Activated T-cell treated with anti-CD3 and anti-CD28 coated beads, Interleukin-2, amount 50 U/mL, for 48 hours (primary cell): ENCODE measurements around the gene THAP2.
"Not testable (repeated sequence)": the region's sequence is repeated elsewhere in the genome, so short reads cannot be mapped to it uniquely, and the experiment has no call there.

Experiments used
- DNase-seq, 2 experiments: peaks; one replicate each; pipeline ENCODE4 v3.0.0-alpha.2; 2020

The THAP2 gene

DNA sequence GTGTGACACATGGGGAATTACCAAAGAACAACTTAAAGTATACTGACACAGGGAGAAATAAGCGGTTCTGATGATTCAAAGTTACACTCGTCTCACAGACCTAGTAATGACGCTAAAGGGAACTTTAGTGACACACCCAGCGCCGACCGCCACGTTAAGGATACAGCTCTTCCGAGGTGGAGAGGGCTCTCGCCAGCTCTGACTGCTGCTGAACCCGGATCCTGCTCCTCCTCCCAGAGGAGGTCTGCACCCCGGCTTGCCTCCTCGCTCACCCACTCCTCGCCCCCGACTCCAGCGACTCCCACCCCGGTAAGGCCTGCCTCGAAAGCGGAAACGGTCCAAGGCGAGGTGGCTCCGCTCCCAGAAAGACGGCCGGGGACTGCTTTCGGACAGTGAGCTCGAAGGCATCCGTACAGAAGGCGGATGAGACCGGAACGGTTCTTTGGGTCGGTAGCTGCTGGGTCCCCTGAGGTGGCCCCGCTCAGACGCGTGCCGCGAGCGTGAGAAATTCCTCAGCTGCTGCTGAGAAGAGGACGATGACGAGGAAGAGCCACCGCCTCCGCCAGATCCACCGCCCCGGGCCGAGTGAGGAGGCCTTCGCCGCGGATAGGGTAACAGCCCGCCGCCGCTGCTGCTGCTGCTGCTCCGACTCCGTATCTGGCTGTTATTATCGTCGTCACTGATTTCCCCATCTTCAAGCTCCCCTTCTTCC is 1.1 kb upstream of the THAP2 start:
- DNase-seq, result peak; percentile 83 to 85

DNA sequence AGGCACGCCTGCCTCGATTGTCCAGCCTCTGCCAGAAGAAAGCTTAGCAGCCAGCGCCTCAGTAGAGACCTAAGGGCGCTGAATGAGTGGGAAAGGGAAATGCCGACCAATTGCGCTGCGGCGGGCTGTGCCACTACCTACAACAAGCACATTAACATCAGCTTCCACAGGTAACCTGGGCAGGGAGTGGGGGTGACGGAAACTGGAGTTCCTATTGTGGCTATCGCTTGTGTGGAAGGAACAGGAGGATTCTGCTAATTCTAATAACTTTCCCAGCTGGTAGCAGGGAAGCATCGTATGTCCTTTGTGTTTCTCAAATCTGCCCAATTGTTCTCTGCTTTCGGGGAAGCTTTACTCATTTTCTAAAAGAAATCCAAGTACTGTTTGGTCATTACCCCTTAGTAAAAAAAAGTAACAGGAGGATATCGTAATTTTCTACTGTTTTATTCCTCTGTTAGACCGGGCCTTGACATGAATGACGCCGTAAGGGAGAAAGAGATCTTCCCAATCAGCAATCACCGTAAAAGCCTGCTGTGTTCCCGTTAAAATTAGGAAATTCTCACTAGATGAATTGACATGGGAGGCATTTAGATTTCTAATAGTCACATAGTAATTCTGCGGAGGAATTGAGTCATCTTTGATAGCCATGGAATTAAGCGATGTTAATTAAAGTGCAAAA is 449 bp downstream of the THAP2 start:
- DNase-seq, result no peak

DNA sequence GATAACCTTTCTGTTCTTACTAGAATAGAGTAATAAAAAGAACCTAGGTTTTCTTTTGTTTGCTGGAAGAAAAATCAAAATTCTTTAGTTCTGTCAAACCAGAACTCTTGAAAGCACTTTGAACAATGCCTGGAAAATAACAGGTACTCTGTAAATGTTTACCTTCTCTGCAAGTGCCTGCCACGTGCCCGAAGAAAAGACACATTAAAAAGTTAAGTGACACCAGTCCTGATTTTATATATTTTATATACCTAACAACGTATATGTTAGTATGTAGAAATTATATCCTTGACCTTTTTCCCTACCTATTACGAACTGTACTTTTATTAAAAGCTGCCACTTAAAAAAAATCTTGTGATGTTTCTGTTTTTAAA is 976 bp downstream of the THAP2 start:
- no peak for DNase-seq

DNA sequence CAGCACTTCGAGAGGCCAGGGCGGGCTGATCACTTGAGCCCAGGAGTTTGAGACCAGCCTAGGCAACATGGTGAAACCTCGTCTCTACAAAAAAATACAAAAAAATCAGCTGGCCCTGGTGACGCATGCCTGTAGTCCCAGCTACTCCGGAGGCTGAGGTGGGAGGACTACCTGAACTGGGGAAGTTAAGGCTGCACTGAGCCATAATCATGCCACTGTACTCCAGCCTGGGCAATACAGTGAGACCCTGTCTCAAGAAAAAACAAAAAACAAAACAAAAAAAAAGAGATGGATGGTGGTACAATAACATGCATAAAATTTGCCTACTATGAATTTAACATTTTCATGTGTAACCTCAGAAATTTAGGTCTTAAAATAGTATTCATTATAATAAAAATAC is 2.2 kb downstream of the THAP2 start:
- DNase-seq, result no peak

DNA sequence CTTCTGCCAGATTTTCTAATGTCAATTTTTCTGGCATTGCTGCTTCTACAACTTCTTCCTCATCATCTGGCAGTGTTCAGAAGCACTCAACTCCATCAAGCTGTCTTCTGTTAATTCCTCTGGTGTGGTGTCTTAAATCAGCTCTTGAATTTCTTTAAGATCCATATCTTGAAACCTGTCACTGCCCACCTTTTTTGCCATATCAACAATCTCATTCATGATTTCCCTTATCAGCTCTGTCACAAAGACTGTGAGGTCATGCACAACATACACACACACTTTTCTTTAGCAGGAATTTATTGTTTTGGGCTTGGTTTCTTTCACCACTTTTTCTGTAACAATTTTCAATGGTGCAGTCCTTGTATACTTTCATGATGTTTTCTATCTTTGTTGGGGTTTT is 7.2 kb downstream of the THAP2 start:
- DNase-seq, result no peak

DNA sequence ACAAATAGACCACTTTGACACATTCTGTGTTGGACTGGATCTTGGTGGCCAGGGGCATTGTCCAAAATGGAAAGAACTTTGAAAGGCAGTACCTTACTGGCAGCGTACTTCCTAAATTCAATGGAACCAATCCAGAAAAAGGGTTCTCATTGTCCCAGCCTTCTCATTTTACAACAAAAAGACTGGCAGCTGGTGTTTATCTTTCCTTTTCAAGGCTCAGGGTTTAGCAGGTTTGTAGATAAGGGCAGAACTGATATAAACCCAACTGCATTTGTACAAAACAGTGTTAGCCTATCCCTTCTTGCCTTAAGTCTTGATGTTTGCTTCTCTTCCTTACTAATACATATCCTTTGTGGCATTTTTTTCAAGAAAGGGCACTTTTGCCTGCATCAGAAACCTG is 7.7 kb downstream of the THAP2 start:
- no peak for DNase-seq

DNA sequence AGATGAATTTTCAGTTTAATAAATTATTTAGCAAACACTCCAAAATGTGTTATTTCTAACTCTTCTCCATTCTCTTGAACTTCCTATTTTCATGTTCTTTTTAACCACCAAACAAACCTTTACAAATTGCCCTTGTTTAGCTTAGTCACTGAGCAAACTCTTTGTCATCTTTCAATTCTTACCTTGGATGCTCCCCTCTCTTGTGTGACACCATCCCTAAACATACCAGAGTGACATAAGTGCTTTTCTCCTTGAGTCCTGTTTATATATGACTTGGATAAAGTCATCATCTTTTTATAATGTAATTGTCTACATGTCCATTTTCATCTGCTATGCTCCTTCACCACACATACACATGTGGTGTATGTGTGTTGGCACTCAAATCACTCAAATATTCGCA is 18.4 kb downstream of the THAP2 start:
- no peak for DNase-seq

DNA sequence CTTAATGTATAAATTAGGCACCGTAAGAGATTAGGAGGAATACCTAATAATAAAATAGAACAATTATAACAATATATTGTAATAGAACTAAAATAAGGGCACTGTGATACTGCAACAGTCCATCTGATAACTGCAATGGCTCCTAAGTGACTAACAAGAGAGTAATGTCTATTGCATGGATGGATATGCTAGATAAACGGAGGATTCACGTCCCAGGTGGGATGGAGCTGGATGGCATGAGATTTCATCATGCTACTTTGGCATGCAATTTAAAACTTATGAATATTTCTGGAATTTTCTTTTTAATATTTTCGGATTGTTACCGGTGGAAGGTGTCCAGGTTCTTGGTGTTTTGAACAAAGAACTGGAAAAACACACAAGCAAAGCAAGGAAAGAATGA is 19.5 kb downstream of the THAP2 start:
- DNase-seq, result no peak

DNA sequence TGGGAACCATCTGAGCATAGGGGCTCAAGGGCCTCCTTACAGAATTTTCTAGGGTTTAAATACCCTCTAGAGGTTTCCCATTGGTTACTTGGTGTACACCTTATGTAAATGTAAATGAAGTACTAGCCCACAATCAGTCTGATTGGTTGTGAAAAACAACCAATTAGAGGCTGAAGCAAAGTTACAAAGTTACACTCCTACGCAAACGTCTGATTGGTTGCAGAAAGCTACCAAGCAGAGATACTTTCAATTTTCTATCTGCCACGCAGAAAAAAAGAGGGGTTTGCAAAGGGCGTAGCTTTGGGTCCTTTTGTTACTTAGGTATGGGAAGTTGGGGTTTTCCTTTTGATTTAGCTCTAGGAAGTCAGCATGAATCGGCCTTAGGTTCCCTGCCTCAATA is 20.0 kb downstream of the THAP2 start:
- no peak for DNase-seq

DNA sequence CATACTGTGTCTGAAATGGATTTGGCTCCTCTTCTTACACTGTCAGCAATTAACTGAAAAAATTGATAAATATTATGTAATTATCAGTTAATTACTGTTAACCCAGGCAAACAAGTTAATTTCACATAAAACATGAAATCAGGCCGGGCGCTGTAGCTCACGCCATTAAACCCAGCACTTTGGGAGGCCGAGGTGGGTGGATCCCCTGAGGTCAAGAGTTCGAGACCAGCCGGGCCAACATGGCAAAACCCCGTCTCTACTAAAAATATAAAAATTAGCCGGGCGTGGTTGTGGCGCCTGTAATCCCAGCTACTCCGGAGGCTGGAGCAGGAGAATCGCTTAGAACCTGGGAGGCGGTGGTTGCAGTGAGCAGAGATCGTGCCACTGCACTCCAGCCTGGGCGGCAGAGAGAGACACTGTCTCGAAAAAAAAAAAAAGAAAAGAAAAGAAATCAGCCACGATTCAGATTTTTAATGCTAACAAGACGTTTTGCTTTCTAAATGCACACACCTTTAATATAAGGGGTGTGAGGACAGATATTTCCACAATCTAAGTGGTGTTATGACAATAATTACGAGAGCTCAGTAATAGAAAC is 21.3 kb downstream of the THAP2 start:
- no peak for DNase-seq

DNA sequence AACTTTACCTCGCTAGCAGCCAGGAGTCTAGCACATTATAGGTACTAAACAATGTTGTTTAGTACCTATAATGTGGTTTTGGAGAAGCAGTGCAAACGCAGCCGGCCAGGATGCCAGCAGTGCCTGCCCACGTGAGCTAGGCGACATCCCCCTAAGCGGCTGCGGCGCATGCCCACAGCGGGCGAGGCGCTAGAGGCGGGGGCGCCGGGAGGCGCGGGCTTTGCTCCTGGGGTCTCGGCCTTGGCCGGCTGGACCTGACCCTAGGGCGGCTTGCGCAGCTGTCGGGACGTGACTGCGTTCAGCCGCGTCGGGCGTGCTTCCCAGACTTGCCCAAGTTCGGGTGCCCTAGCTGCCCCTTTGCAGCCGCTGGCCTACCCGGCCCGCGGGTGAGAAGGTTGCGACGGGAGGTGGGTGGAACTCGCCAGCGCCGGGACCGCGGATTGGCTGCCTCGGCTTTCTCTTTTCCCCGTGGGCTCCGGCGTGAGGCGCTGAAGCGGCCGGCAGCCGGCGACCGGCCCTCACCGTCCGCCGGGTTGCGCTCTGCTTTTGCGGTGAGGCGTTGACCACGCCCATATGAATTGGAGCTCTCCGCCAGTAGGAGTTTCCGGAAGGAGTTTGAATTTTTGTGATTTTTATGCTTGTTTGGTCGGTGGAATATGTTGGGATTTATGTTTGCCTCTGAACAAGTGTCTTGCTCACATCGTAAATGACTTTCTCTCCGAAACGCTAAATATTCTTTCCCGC is 22.0 kb downstream of the THAP2 start, which contains the start of gene TMEM19:
TMEM19 (plus strand) TSS at position 169 of the 744 bp plus-strand sequence. CDS start 599 bp downstream, outside the sequence.
- DNase-seq, result peak; percentile 87 to 90

DNA sequence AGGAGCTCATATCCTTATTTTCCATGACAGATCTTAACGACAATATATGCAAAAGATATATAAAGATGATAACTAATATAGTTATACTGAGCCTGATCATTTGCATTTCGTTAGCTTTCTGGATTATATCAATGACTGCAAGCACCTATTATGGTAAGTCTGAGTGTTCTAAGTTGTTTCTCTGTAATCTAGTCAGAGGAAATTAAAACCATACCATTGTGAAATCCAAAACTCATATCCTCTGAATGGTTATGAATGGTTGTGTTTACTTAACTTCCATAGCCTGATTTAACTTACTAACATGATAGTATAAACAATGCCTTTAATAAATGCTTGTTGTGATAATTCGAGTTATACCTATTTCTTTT is 22.5 kb downstream of the THAP2 start:
- no peak for DNase-seq

DNA sequence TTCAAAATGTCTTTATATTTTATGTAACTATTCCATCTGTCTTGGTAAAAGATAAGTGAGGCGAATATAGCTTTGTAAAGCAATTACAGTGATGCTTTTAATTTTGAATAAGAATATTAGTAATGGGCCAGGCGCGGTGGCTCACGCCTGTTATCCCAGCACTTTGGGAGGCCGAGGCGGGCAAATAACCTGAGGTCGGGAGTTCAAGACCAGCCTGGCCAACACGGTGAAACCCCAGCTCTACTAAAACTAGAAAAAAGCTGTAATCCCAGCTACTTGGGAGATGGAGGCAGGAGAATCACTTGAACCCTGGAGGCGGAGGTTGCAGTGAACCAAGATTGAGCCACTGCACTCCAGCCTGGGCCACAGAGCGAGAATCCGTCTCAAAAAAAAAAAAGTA is 23.1 kb downstream of the THAP2 start:
- not testable (repeated sequence) for DNase-seq

DNA sequence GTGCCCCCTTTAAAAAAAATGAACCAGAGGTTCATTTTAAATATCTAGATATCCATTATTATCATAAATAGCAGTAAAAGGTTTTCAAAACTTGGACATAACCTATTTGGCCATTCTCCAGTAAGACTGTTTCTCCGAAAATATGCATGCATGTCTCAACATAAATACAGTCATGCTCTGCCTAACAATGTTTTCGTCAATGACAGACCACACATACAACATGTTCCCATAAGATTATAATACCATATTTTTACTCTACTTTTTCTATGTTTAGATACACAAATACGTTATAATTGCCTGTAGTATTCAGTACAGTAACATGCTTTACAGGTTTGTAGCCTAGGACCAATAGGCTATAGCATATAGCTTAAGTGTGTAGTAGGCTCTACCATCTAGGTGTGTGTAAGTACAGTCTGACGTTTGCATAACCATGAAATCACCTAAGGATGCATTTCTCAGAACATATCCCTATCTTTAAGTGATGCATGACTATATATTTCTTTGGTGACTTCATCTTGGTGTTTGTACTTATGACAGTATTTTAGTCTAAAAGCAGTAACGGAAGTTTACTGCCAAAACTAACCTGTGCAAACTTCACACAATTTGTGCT is 25.0 kb downstream of the THAP2 start:
- no peak for DNase-seq

DNA sequence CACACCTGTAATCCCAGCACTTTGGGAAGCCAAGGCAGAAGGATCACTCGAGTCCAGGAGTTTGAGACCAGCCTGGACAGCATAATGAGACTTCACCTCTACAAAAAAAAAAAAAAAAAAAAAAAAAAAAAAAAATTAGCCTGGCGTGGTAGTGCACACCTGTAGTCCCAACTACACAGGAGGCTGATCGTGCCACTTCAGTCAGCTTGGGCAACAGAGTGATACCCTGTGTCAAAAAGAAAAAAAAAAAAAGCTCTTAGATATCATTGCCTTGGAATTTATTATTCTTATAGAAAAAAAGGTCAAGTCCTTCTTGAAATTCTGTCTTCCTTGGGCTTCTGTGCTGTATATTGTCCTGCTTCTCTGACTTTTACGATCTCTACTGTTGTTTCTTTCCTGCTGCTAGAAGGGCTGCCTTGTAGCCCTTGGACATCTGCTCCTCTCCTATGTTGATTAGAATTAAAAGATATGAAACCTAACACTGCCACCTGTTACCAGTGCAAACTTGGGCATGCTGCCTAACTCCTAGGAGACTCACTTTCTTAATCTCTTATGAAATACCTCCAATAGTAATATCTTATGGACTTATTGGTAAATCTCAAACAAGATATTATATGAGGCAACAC is 27.5 kb downstream of the THAP2 start:
- no peak for DNase-seq

DNA sequence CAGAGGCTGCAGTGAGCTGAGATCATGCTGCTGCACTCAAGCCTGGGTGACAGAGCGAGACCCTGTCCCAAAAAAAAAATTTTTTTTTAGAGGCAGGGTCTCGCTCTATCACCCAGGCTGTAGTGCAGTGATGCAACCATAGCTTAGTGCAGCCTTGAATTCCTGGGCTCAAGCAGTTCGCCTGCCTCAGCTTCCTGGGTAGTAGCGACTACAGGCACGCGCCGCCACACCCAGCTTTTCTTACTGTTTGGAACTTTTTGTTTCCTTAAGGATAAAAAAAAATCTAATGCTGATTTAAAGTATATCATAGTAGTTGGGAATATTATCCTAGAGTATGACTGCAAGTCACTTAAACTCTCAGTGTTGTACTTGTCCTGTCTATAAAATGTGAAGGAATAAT is 29.0 kb downstream of the THAP2 start:
- DNase-seq, result no peak

DNA sequence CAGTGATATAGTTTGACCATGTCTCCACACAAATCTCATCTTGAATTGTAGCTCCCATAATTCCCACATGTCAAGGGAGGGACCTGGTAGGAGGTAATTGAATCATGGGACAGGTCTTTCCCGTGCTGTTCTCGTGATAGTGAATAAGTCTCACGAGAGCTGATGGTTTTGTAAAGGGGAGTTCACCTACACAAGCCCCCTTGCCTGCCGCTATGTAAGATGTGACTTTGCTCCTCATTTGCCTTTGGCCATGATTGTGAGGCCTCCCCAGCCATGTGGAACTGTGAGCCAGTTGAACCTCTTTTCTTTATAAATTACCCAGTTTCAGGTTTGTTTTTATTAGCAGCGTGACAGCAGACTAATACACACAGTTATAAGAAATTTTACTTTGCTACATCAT is 29.6 kb downstream of the THAP2 start:
- not testable (repeated sequence) for DNase-seq

DNA sequence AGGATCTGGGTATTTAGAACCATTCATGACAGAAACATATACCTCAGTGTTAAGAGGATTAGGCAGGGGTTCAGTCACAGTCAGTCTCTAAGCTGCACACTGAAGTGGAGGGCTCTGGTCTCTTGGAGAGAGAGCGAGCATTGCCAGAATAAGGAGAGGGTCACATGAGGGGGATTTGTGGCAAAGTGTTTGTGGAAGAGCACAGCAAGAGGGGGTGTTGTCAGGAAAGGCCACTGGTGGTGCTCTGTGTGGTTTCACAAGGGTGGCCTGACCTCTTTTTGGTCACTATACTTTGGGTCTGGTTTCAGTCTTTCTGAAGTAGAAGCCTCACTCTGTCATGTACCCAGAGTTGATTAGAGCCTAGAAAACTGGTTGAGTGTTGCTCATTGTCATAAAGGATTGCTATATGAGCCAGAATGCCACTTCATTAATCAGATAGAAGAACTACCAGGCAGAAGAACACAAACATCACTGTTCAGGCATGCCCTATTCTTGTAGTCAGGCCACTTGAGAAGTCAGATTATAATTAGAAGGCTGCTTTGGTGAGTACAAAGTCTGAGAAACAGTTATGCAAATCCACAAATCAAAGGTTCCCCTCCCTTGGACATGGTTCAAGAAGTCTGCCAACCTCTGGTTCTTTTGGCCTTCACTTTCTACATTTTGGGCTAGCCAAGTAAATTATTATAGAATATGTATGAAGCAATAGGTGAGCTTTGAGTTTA is 30.2 kb downstream of the THAP2 start:
- no peak for DNase-seq

DNA sequence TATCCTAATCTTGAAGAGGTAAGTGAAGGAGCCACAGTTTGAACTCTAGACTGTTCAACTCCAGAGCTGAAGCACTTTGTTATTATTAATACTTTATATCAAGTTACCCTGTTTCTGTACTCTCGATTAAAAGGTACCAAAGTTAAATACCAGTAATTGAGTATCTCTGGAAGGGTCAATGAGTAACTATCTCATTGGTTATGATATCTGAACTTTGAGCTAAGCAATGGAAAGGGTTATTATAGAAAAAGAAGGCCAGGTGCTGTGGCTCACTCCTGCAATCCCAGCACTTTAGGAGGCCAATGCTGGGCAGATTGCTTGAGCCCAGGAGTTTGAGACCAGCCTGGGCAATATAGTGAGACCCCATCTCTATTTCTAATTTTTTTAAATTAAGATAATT is 31.7 kb downstream of the THAP2 start:
- no peak for DNase-seq

DNA sequence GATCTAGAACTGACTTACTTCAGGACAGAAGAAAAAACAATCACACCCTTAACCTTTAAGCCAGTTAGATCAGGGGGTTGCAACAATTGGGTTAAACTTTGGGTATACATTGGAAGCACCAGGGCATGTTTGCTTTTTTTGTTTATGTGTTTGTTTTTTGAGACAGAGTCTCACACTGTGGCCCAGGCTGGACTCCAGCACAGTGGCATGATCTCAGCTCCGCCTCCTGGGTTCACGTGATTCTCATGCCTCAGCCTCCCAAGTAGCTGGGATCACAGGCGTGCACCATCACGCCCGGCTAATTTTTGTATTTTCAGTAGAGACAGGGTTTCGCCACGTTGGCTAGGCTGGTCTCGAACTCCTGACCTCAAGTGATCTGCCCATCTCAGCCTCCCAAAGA is 38.1 kb downstream of the THAP2 start:
- DNase-seq, result not testable (repeated sequence)

DNA sequence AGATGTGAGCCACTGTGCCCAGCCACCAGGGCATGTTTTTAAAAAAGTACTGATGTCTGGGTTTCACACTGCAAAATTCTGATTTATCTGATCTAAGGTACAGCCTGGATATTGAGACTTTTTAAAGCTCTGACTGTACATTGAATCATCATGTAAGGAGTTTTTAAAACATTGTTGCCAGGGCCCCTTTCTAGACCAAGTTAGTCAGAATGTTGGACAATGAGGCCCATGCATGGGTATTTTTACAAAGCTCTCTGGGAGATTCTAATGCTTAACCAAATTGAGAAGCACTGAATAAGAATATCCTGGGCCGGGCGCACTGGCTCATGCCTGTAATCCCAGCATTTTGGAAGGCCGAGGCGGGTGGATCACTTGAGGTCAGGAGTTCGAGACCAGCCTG is 38.5 kb downstream of the THAP2 start:
- no peak for DNase-seq

DNA sequence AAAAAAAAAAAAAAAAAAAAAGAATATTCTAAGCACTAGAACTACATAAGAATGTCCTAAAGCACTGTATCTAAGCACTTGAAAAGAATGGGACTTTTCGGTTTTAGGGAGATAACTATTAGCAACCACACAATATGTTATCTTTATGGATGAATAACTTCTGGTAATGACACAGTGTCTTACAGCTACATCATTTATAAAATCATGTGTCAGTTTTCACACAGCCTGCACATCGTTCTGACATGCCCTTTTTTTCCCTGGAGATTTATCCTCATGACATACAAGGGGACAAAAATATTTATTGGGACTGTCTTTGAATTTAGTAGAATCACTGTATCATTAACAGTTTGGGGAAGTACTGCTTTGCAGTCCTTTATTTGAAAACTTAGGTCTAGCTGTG is 39.1 kb downstream of the THAP2 start:
- DNase-seq, result no peak
